ENCODE measurements around the gene DNM2.
"Not testable (repeated sequence)": the region's sequence is repeated elsewhere in the genome, so short reads cannot be mapped to it uniquely, and the experiment has no call there.

Gene DNM2

DNA sequence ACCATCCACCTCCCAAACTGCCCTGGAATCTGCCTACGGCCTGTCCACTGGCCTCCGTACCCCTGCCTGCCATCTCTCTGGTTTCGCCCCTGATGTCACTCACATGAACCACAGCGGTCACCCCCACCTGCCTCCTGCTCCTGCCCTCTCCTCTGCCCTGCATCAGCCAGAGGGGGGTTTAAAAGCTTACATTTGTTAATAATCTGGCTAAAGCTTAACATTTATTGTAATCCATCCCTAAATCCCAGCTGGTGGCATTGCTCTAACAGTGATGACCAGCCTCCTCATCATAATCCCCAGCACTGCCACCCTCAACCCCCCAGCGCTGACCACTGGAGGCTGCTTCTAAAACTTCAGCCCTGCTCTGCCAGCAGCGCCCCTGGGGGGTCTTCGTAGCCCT, 38.9 kb downstream of the DNM2 start:
- Histone ChIP-seq H3K4me1 (ENCODE audit: control insufficient read depth, insufficient read depth, low read length) (peaks cover 25% of the 10 kb centered on the region), H3K4me3 (ENCODE audit: low read depth, low read length) (no peak overlapping the region), H3K9ac (ENCODE audit: low read length) (no peak overlapping the region), H3K27ac (ENCODE audit: low read depth, low read length) (no peak overlapping the region), H3K27me3 (ENCODE audit: control insufficient read depth, insufficient read depth, low read length) (no peaks in the 10 kb centered on the region), H3K9me3 (ENCODE audit: control insufficient read depth, insufficient read depth, low read depth, low read length) (no peaks in the 10 kb centered on the region), H3K36me3 (ENCODE audit: control insufficient read depth, insufficient read depth, low read length) (peaks cover 12% of the 10 kb centered on the region)

DNA sequence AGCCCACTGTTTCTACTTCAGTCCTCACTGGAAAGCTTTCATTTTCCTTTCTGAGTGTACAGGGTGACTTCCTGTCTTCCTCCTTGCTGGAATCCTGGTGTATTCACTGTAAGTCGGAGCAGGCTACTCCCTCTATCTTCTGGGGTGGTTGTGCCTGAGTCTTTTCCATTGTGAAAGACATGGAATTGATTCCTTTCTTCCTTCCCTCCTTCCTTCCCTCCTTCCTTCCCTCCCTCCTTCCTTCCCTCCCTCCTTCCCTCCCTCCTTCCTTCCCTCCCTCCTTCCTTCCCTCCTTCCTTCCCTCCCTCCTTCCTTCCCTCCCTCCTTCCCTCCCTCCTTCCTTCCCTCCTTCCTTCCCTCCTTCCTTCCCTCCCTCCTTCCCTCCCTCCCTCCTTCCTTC, 40.2 kb downstream of the DNM2 start:
- not testable (repeated sequence) for H3K27ac ChIP-seq (ENCODE audit: low read depth, low read length); H3K9ac ChIP-seq (ENCODE audit: low read length); H3K9me3 ChIP-seq (ENCODE audit: control insufficient read depth, insufficient read depth, low read depth, low read length); H3K4me3 ChIP-seq (ENCODE audit: low read depth, low read length); H3K27me3 ChIP-seq (ENCODE audit: control insufficient read depth, insufficient read depth, low read length)
- Histone ChIP-seq H3K4me1 (ENCODE audit: control insufficient read depth, insufficient read depth, low read length) (peaks cover 25% of the 10 kb centered on the region), H3K36me3 (ENCODE audit: control insufficient read depth, insufficient read depth, low read length) (peaks cover 14% of the 10 kb centered on the region)

DNA sequence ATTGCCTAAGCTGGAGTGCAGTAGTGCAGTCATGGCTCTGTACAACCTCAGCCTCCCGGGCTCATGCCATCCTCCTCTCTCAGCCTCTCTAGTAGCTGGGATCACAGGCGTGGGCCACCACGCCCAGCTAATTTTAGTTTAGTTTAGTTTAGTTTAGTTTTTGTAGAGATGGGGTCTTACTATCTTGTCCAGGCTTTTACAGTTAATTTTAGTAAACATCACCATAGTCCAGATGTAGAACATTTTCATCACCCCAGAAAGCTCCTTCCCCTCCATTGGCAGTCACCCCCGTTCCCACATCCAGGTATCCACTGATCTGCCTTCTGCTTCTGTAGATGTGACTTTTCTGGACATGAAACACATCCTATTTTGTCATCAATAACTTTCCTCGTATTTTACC, 41.1 kb downstream of the DNM2 start:
- Histone ChIP-seq H3K4me1 (ENCODE audit: control insufficient read depth, insufficient read depth, low read length) (peaks cover 25% of the 10 kb centered on the region), H3K9ac (ENCODE audit: low read length) (no peak overlapping the region), H3K27me3 (ENCODE audit: control insufficient read depth, insufficient read depth, low read length) (no peaks in the 10 kb centered on the region), H3K9me3 (ENCODE audit: control insufficient read depth, insufficient read depth, low read depth, low read length) (no peaks in the 10 kb centered on the region), H3K4me3 (ENCODE audit: low read depth, low read length) (no peak overlapping the region), H3K27ac (ENCODE audit: low read depth, low read length) (no peak overlapping the region), H3K36me3 (ENCODE audit: control insufficient read depth, insufficient read depth, low read length) (peaks cover 14% of the 10 kb centered on the region)

DNA sequence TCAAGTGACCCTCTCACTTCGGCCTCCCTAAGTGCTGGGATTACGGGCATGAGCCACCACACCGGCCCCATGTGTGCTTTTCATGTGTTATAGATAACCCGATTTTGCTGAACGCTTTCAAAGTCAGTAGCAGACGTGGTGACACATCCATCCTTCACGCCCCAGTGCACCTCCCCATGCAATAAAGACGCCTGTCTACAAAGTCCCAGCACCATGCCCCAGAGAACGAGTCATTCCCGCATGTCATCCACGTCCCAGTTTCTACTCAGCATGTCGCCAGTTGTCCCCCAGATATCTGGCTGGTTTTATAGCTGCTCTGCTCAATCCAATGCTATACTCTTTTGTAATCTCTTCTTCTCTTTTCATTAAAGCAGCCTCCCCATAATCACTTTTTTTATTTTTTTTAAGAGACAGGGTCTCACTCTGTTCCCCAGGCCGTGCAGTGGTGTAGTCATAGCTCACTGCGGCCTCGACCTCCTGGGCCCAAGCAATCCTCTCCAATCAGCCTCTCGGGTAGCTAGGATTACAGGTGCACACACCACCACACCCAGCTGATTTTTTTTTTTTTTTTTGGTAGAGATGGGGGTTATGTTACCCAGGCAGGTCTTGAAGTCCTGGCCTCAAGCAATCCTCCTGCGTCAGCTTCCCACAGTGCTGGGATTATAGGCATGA, 42.5 kb downstream of the DNM2 start:
- no peaks in the 10 kb centered on the region for H3K9me3 ChIP-seq (ENCODE audit: control insufficient read depth, insufficient read depth, low read depth, low read length)
- H3K27me3 ChIP-seq (ENCODE audit: control insufficient read depth, insufficient read depth, low read length) = no peaks in the 10 kb centered on the region
- H3K9ac ChIP-seq (ENCODE audit: low read length) = no peak overlapping the region
- H3K27ac ChIP-seq (ENCODE audit: low read depth, low read length) = no peak overlapping the region
- peaks cover 16% of the 10 kb centered on the region for H3K36me3 ChIP-seq (ENCODE audit: control insufficient read depth, insufficient read depth, low read length)
- no peak overlapping the region for H3K4me3 ChIP-seq (ENCODE audit: low read depth, low read length)
- H3K4me1 ChIP-seq (ENCODE audit: control insufficient read depth, insufficient read depth, low read length) = peaks cover 25% of the 10 kb centered on the region

DNA sequence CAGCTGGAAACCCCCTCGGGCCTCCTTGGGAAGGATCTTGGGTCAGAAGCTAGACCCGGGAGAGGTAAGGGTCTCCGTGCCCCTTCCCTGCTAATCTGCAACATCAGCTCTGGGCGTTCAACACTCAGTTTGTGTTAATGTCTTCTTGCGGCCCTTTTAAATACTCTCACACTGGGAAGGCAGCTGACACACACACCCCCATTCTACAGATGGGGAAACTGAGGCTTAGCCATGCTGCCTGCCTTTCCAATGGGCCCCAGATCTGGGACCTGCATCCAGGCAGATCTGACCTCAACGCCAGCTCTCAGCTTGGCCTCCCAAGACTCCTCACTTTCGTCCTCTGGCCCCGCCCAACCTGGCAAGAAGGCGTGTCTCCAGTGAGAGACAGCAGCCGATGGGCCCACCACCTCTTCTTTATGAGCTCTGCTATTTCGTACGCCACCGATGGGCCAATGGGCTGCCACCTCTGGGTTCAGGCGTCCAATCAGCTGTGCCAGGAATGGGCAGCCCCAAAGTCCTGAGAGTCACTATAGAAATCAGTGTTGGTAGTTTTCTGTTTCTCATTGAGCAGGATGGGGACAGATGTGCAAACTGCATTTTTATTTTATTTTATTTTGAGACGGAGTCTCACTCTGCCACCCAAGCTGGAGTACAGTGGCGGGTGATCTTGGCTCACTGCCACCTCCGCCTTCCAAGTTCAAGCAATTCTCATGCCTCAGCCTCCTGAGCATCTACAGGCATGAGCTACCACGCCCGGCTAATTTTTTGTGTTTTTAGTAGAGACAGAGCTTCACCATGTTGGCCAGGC, 43.8 kb downstream of the DNM2 start:
- Histone ChIP-seq H3K9me3 (ENCODE audit: control insufficient read depth, insufficient read depth, low read depth, low read length) (no peaks in the 10 kb centered on the region), H3K27me3 (ENCODE audit: control insufficient read depth, insufficient read depth, low read length) (no peaks in the 10 kb centered on the region), H3K27ac (ENCODE audit: low read depth, low read length) (no peak overlapping the region), H3K4me1 (ENCODE audit: control insufficient read depth, insufficient read depth, low read length) (peaks cover 21% of the 10 kb centered on the region), H3K4me3 (ENCODE audit: low read depth, low read length) (no peak overlapping the region), H3K36me3 (ENCODE audit: control insufficient read depth, insufficient read depth, low read length) (peaks cover 16% of the 10 kb centered on the region), H3K9ac (ENCODE audit: low read length) (no peak overlapping the region)

DNA sequence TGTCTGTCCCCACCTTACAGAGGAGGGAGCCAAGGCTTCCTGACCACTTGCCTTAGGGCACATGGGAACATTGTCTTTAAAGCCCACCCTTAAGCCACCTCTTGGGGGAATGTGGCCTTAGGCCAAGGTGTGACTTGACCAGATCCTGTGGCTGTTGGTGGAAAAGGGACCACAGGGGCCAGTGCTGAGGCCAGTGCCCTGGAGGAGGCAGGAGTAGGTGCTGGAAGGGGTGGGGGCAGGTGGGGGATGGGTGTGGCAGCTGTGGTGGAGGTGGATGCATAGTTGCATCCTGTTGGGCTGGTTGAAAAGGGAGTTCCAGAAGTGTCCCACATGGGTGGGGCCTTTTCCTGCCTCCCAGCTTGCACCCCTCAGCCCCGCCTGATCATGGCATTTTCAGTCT, 44.8 kb downstream of the DNM2 start:
- Histone ChIP-seq H3K4me3 (ENCODE audit: low read depth, low read length) (no peak overlapping the region), H3K36me3 (ENCODE audit: control insufficient read depth, insufficient read depth, low read length) (peaks cover 16% of the 10 kb centered on the region), H3K27me3 (ENCODE audit: control insufficient read depth, insufficient read depth, low read length) (no peaks in the 10 kb centered on the region), H3K9ac (ENCODE audit: low read length) (no peak overlapping the region), H3K4me1 (ENCODE audit: control insufficient read depth, insufficient read depth, low read length) (peaks cover 21% of the 10 kb centered on the region), H3K27ac (ENCODE audit: low read depth, low read length) (no peak overlapping the region), H3K9me3 (ENCODE audit: control insufficient read depth, insufficient read depth, low read depth, low read length) (no peaks in the 10 kb centered on the region)

DNA sequence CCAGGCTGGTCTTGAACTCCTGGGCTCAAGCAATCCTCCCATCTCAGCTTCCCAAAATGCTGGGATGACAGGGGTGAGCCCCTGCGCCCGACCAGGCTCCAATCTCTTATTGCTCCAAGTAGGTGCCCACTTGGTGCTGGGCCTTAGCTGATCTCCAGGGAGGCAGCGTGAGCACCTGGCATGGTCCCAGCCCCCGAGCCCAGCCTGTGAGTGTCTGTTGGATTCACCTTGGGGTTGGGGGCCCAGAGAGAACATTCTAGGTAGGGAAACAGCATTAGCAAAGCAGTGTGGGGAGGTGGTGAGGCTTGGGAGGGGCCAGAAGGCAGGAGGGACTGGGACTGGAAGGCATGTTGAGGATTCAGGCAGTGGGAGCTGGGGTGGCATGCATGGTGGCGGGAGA, 45.5 kb downstream of the DNM2 start:
- Histone ChIP-seq H3K27me3 (ENCODE audit: control insufficient read depth, insufficient read depth, low read length) (no peaks in the 10 kb centered on the region), H3K27ac (ENCODE audit: low read depth, low read length) (no peak overlapping the region), H3K9ac (ENCODE audit: low read length) (no peak overlapping the region), H3K9me3 (ENCODE audit: control insufficient read depth, insufficient read depth, low read depth, low read length) (no peaks in the 10 kb centered on the region), H3K36me3 (ENCODE audit: control insufficient read depth, insufficient read depth, low read length) (peaks cover 16% of the 10 kb centered on the region), H3K4me1 (ENCODE audit: control insufficient read depth, insufficient read depth, low read length) (peaks cover 21% of the 10 kb centered on the region), H3K4me3 (ENCODE audit: low read depth, low read length) (no peak overlapping the region)

DNA sequence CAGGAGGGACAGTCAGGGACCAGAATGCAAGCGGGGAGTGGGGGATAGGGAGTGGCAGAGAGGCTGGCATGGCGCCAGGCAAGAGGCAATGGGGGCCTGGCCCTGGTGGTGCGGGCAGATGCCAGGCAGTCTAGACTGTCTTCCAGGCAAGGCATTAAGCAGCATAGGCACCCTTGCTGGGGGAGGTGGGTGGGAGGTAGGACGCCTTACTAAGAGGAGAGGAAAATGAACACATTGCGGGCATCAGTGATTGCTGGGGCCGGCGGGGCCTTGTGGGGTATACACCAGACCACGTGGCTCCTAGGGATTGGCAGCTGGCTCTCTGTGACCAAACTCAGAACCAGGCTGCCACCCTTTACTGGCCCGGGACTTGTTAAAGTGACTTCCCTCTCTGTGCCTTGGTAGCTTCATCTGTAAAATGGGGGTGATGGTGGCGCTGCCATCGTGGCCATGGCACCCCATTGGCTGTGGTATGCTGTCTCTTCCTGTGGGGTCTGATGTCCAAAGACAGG, 46.0 kb downstream of the DNM2 start:
- no peaks in the 10 kb centered on the region for H3K9me3 ChIP-seq (ENCODE audit: control insufficient read depth, insufficient read depth, low read depth, low read length)
- no peak overlapping the region for H3K27ac ChIP-seq (ENCODE audit: low read depth, low read length)
- H3K4me3 ChIP-seq (ENCODE audit: low read depth, low read length) = no peak overlapping the region
- no peaks in the 10 kb centered on the region for H3K27me3 ChIP-seq (ENCODE audit: control insufficient read depth, insufficient read depth, low read length)
- H3K4me1 ChIP-seq (ENCODE audit: control insufficient read depth, insufficient read depth, low read length) = peaks cover 22% of the 10 kb centered on the region
- H3K9ac ChIP-seq (ENCODE audit: low read length) = no peak overlapping the region
- H3K36me3 ChIP-seq (ENCODE audit: control insufficient read depth, insufficient read depth, low read length) = peaks cover 16% of the 10 kb centered on the region

DNA sequence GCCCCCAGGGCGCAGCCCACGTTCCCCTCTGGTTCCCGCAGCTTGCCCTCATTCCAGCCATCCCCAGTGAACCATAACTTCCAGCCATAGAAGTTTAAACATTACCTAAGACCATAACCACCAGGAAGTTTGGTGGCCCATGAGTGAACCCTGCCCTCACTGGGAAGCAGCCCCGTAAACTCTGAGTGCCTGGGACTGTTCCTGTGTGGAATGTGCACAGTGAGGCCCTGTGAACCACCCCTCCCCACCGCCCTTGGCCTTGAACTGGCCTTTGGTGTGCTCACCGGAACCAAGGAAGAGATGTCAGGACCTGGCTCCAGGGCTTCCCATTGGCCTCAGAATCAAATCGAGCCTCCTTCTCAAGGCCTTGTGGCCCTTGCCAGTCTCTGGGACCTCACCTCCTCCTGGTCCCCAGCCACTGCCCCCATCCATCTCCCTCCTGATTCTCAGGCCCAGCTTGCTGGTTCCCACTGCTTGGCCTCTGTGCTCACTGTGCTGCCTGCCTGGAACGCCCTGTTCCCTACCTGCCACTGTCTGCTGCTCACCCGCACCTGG, 46.5 kb downstream of the DNM2 start:
- Histone ChIP-seq H3K36me3 (ENCODE audit: control insufficient read depth, insufficient read depth, low read length) (peaks cover 16% of the 10 kb centered on the region), H3K4me1 (ENCODE audit: control insufficient read depth, insufficient read depth, low read length) (peaks cover 22% of the 10 kb centered on the region), H3K9ac (ENCODE audit: low read length) (no peak overlapping the region), H3K9me3 (ENCODE audit: control insufficient read depth, insufficient read depth, low read depth, low read length) (no peaks in the 10 kb centered on the region), H3K27ac (ENCODE audit: low read depth, low read length) (no peak overlapping the region), H3K27me3 (ENCODE audit: control insufficient read depth, insufficient read depth, low read length) (no peaks in the 10 kb centered on the region), H3K4me3 (ENCODE audit: low read depth, low read length) (no peak overlapping the region)

DNA sequence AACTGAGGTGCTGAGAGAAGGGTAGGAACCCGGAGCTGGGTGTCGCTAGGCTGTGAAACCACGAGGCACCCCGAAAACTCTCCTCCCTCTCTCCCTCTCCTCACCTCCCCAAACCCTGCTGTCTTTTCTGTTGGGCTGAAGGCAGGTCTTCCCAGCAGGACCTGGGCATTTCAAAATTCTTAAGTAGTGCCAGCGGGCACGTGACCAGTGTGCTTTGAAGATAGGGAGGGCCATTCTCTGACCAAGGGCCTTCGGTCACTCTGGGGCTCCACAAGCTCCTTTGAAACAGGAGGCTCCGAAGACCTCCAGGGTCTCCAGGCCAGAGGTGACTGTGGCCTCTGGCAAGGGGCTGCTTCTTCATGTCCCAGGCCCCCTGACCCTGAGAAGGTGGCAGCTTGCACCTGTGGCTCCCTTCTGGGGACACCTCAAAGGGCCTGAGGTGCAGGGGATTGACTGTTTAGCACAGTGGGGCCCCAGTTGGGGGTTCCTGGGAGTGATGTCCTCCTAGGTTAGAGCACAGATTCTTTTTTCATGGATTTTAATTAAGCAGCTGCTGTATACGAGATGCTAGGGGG, 48.3 kb downstream of the DNM2 start:
- Histone ChIP-seq H3K36me3 (ENCODE audit: control insufficient read depth, insufficient read depth, low read length) (peaks cover 10% of the 10 kb centered on the region), H3K4me1 (ENCODE audit: control insufficient read depth, insufficient read depth, low read length) (peaks cover 20% of the 10 kb centered on the region), H3K9ac (ENCODE audit: low read length) (no peak overlapping the region), H3K27ac (ENCODE audit: low read depth, low read length) (no peak overlapping the region), H3K27me3 (ENCODE audit: control insufficient read depth, insufficient read depth, low read length) (no peaks in the 10 kb centered on the region), H3K9me3 (ENCODE audit: control insufficient read depth, insufficient read depth, low read depth, low read length) (no peaks in the 10 kb centered on the region), H3K4me3 (ENCODE audit: low read depth, low read length) (no peak overlapping the region)
